HepG2 (cell line): ENCODE measurements around the gene MLC1. TPM values are rescaled to one million over a fixed set of nuclear protein-coding genes. Genes with fewer than 3 reads are reported as not detected.
A peak's percentile ranks its signal among the peaks of the same experiment; 100 is the strongest.

ENCODE experiments used
- ATAC-seq: fragments of 200-7000 bp; cut with Tn5 transposase; 3 replicates; pipeline ENCODE4 v1.9.1; 2020; ENCODE audit warnings: mild to moderate bottlenecking, moderate library complexity
- BruUV-seq: library from RNA; stranded (reverse); fragments of 400-500 nt; replicated peaks from 2 replicates; lab custom pipeline; 2021; lab: Mats Ljungman, UMichigan
- CTCF ChIA-PET: fragments of 300-600 bp; formaldehyde crosslinking; extraction: SDS; loops from one replicate; lab custom pipeline; 2021; ENCODE audit warnings: low total read pairs, inconsistent platforms, low intra/inter-chr PET ratio; lab: Yijun Ruan, JAX
- POLR2A ChIA-PET: fragments of 350-600 bp; sonication (Branson Sonifier 250); formaldehyde crosslinking; loops from one replicate; lab custom pipeline; 2020; ENCODE audit warnings: antibody characterized with exemption, inconsistent platforms; lab: Yijun Ruan, JAX
- DNase-seq: peaks from one replicate; pipeline ENCODE4 v3.0.0-alpha.2; 2015; ENCODE audit warnings: low spot score
- FAIRE-seq: peaks from 3 replicates; lab custom pipeline; 2011; peaks lifted over from hg19 to GRCh38; lab: Jason Lieb, UNC
- H2AFZ ChIP-seq: one replicate; pipeline ENCODE4 v1.6.1; 2011; ENCODE audit warnings: low read length, inconsistent platforms
- H3K27ac ChIP-seq: fragments of 300-600 bp; 3 replicates; pipeline ENCODE4 v1.8.0; 2011; ENCODE audit warnings: mixed run types, mild to moderate bottlenecking, mixed read lengths, low read length, inconsistent platforms; ENCODE audit not compliant: insufficient read depth; ENCODE audit errors: extremely low read length
- H3K27me3 ChIP-seq, 2 experiments: fragments of 200-600 bp in 1 of 2; 2 replicates in 1 of 2; 3 replicates in 1 of 2; pipeline versions ENCODE4 v1.6.0 to v1.8.0; 2011; ENCODE audit warnings: low read length in 2 of 2, mild to moderate bottlenecking in 2 of 2, moderate library complexity in 2 of 2, inconsistent platforms in 1 of 2; ENCODE audit not compliant: insufficient read depth in 2 of 2, control insufficient read depth in 1 of 2
- H3K36me3 ChIP-seq, 2 experiments: fragments of 200-600 bp in 1 of 2; replicated peaks in 1 of 2; 2 replicates in 1 of 2; 3 replicates in 1 of 2; pipeline versions ENCODE4 v1.5.1 to v1.8.0; 2011; ENCODE audit warnings: low read length in 2 of 2, inconsistent platforms in 1 of 2; ENCODE audit not compliant: insufficient read depth in 2 of 2, control insufficient read depth in 1 of 2
- H3K4me1 ChIP-seq: 2 replicates; pipeline ENCODE4 v1.5.1; 2012; ENCODE audit warnings: low read length, inconsistent platforms; ENCODE audit not compliant: insufficient read depth
- H3K4me2 ChIP-seq: 2 replicates; pipeline ENCODE4 v1.6.0; 2011; ENCODE audit warnings: low read depth, low read length, inconsistent platforms
- H3K4me3 ChIP-seq, 3 experiments: fragments of 200-600 bp in 1 of 3; sonication (generic), shearing (Covaris generic) in 1 of 3; replicated peaks in 1 of 3; 2 replicates each; pipeline ENCODE4 v1.5.1; 2011 to 2016; ENCODE audit warnings: low read length in 3 of 3, inconsistent platforms in 2 of 3, low read depth in 2 of 3, mild to moderate bottlenecking in 2 of 3, control low read depth in 1 of 3, mixed read lengths in 1 of 3; ENCODE audit not compliant: insufficient read depth in 1 of 3
- H3K79me2 ChIP-seq: one replicate; pipeline ENCODE4 v1.6.1; 2011; ENCODE audit warnings: low read length, inconsistent platforms; ENCODE audit not compliant: insufficient read depth
- H3K9ac ChIP-seq: 2 replicates; pipeline ENCODE4 v1.6.0; 2011; ENCODE audit warnings: mild to moderate bottlenecking, low read depth, low read length, inconsistent platforms; ENCODE audit not compliant: insufficient read depth
- H3K9me3 ChIP-seq: 2 replicates; pipeline ENCODE4 v1.5.1; 2012; ENCODE audit warnings: mild to moderate bottlenecking, low read length
- H4K20me1 ChIP-seq: 2 replicates; pipeline ENCODE4 v1.6.0; 2011; ENCODE audit warnings: inconsistent platforms, mild to moderate bottlenecking, low read length, moderate library complexity; ENCODE audit not compliant: insufficient read depth
- MNT ChIP-seq: fragments of 450-650 bp; IDR thresholded peaks from 2 replicates; pipeline ENCODE4 v1.6.1; 2016
- ZBED4 ChIP-seq: sonication (generic); formaldehyde crosslinking; IDR thresholded peaks from 2 replicates; pipeline ENCODE4 v1.4.0; 2020; ENCODE audit warnings: missing genetic modification reagents, borderline replicate concordance
- ZNF572 ChIP-seq: sonication (generic); formaldehyde crosslinking; IDR thresholded peaks from 2 replicates; pipeline ENCODE4 v1.5.1; 2020; ENCODE audit warnings: mild to moderate bottlenecking, missing genetic modification reagents
- ZNF674 ChIP-seq: sonication (generic); formaldehyde crosslinking; IDR thresholded peaks from 2 replicates; pipeline ENCODE4 v1.5.0; 2020; ENCODE audit warnings: low read depth, mild to moderate bottlenecking, missing genetic modification reagents
- WGBS: methylation state at CpG from one replicate; pipeline ENCODE4 v1.1.6; 2017; ENCODE audit warnings: low lambda C conversion rate; 5-methylcytosine and 5-hydroxymethylcytosine counted together
- in situ Hi-C: cut with HindIII; loops from 2 replicates; pipeline ENCODE4 v1.10.0; 2017; ENCODE audit warnings: low pct_unique_long_range_greater_than_20kb; ENCODE audit not compliant: extremely low pct_ligation_motif_present
- intact Hi-C: fragments of 100-400 bp; cut with micrococcal nuclease; formaldehyde crosslinking; loops from one replicate; pipeline ENCODE4 v1.10.0; 2022; ENCODE audit not compliant: unreplicated experiment
- polyA plus RNA-seq, 8 experiments: library from polyadenylated mRNA; depleted of rRNA in 3 of 8; stranded (reverse) in 7 of 8; unstranded in 1 of 8; fragments of >200 nt; fragmentation: Illumina TruSeq in 4 of 8; extraction: Trizol in 4 of 8; gene quantifications; 2 replicates each; pipeline versions ENCODE4 v1.2.1 to v1.2.3, GENCODE V29; 2011 to 2016; ENCODE audit warnings: low read depth in 4 of 8, missing spikeins in 1 of 8, mixed read lengths in 1 of 8; ENCODE audit not compliant: insufficient read depth in 1 of 8
- total RNA-seq, 5 experiments: library from RNA; depleted of rRNA; stranded (reverse); fragments of >200 nt; fragmentation: Illumina TruSeq; extraction: Trizol; gene quantifications; 2 replicates each; pipeline ENCODE4 v1.2.3, GENCODE V29; 2016; ENCODE audit warnings: low read depth in 1 of 5

The MLC1 gene
- total and polyA plus RNA-seq, 2 of the 13 experiments (the other 11 are each of a cell fraction or from before 2014, with no cell fraction given), result not detected

GRCh38 chr22:50053861-50054260, 31.4 kb downstream of the MLC1 start (continued):
- TF ChIP-seq ZBED4 (CRISPR knock-in tag), result no peak
- no peak for TF ChIP-seq ZNF674

- Histone ChIP-seq H2AFZ (no peak overlapping the region), H3K4me2 (no peak overlapping the region), H3K27ac (no peak overlapping the region), H3K4me1 (peaks cover 7% of the 10 kb centered on the region; the same call in 1 of the 2 replicates), H3K9me3 (no peaks in the 10 kb centered on the region), H3K27me3 (peaks cover 2 to 26% of the 10 kb centered on the region in 2 experiments; a peak in 3 of 5 replicates), H3K79me2 (no peaks in the 10 kb centered on the region), H3K36me3 (no peaks in the 10 kb centered on the region), H3K9ac (no peak overlapping the region), H3K4me3 (no peak overlapping the region), H4K20me1 (no peaks in the 10 kb centered on the region)
- DNase-seq (no peak), FAIRE-seq (no peak), ATAC-seq (no peak)
- TF ChIP-seq ZNF572 (no peak), MNT (peak; percentile 43; the same call in 1 of the 2 replicates)
- no TSS peak for BruUV-seq
- 41% methylated on average over 18 of the region's 18 CpGs for WGBS
- POLR2A ChIA-PET, result no interaction called here
- CTCF ChIA-PET, result no interaction called here
- intact Hi-C loops, result no loop called here
- in situ Hi-C loops, result no loop called here
Measured at GRCh38 chr22:50051930-50052329, 33.3 kb downstream of the MLC1 start.
